HepG2 (cell line): ENCODE results near the gene TADA2B. TPM values are rescaled to one million over a fixed set of nuclear protein-coding genes. Genes with fewer than 3 reads are reported as not detected.

ENCODE experiments used
- DMAP1 ChIP-seq: IDR thresholded peaks from 2 replicates; pipeline ENCODE4 v1.6.1; 2016
- ELF4 ChIP-seq: sonication (generic); formaldehyde crosslinking; IDR thresholded peaks from 2 replicates; pipeline ENCODE4 v1.5.0; 2020; ENCODE audit warnings: missing genetic modification reagents, mild to moderate bottlenecking, moderate library complexity, borderline replicate concordance
- FOXJ3 ChIP-seq: sonication (generic); formaldehyde crosslinking; IDR thresholded peaks from 2 replicates; pipeline ENCODE4 v1.4.0; 2020; ENCODE audit warnings: missing genetic modification reagents, mild to moderate bottlenecking, borderline replicate concordance
- FOXM1 ChIP-seq: sonication (generic); formaldehyde crosslinking; IDR thresholded peaks from 2 replicates; pipeline ENCODE4 v1.5.0; 2020; ENCODE audit warnings: missing genetic modification reagents
- GATAD1 ChIP-seq: IDR thresholded peaks from 2 replicates; pipeline ENCODE4 v1.6.1; 2016; ENCODE audit warnings: missing genetic modification reagents, missing compliant biosample characterization
- HES4 ChIP-seq: sonication (generic); formaldehyde crosslinking; IDR thresholded peaks from 2 replicates; pipeline ENCODE4 v1.9.0; 2021; ENCODE audit warnings: mild to moderate bottlenecking, missing genetic modification reagents, borderline replicate concordance
- HNF4G ChIP-seq, 2 experiments: sonication (generic) in 1 of 2; formaldehyde crosslinking in 1 of 2; IDR thresholded peaks; 2 replicates each; pipeline versions ENCODE4 v1.4.0 to v1.6.1; 2011 to 2020; ENCODE audit warnings: borderline replicate concordance in 2 of 2, low read depth in 2 of 2, mild to moderate bottlenecking in 2 of 2, low read length in 1 of 2, missing genetic modification reagents in 1 of 2, moderate library complexity in 1 of 2
- KLF6 ChIP-seq: IDR thresholded peaks from 2 replicates; pipeline ENCODE4 v1.8.0; 2016; ENCODE audit warnings: missing biosample characterization, missing genetic modification reagents
- POGZ ChIP-seq: sonication (generic); formaldehyde crosslinking; IDR thresholded peaks from 2 replicates; pipeline ENCODE4 v1.4.0; 2020; ENCODE audit warnings: mild to moderate bottlenecking, missing genetic modification reagents
- SAP130 ChIP-seq: IDR thresholded peaks from 2 replicates; pipeline ENCODE4 v1.6.1; 2016; ENCODE audit warnings: low read depth
- TBL1XR1 ChIP-seq: fragments of 150-350 bp; IDR thresholded peaks from 2 replicates; pipeline ENCODE4 v1.6.1; 2014; ENCODE audit warnings: borderline replicate concordance, low read length; ENCODE audit not compliant: partially characterized antibody
- TOPORS ChIP-seq: sonication (generic); formaldehyde crosslinking; IDR thresholded peaks from 2 replicates; pipeline ENCODE4 v1.8.0; 2023; ENCODE audit warnings: mild to moderate bottlenecking, missing genetic modification reagents
- ZNF546 ChIP-seq: sonication (generic); formaldehyde crosslinking; conservative IDR thresholded peaks from 2 replicates; pipeline ENCODE4 v1.8.1; 2023; ENCODE audit warnings: mild to moderate bottlenecking, missing genetic modification reagents
- ZNF614 ChIP-seq: IDR thresholded peaks from 2 replicates; pipeline ENCODE4 v1.6.1; 2018; ENCODE audit warnings: missing biosample characterization, missing genetic modification reagents, inconsistent platforms, borderline replicate concordance
- ZNF839 ChIP-seq: sonication (generic); formaldehyde crosslinking; IDR thresholded peaks from 2 replicates; pipeline ENCODE4 v1.4.0; 2020; ENCODE audit warnings: missing genetic modification reagents, mild to moderate bottlenecking, borderline replicate concordance
- polyA plus RNA-seq, 8 experiments: library from polyadenylated mRNA; depleted of rRNA in 3 of 8; stranded (reverse) in 7 of 8; unstranded in 1 of 8; fragments of >200 nt; fragmentation: Illumina TruSeq in 4 of 8; extraction: Trizol in 4 of 8; gene quantifications; 2 replicates each; pipeline versions ENCODE4 v1.2.1 to v1.2.3, GENCODE V29; 2011 to 2016; ENCODE audit warnings: low read depth in 4 of 8, missing spikeins in 1 of 8, mixed read lengths in 1 of 8; ENCODE audit not compliant: insufficient read depth in 1 of 8
- total RNA-seq, 5 experiments: library from RNA; depleted of rRNA; stranded (reverse); fragments of >200 nt; fragmentation: Illumina TruSeq; extraction: Trizol; gene quantifications; 2 replicates each; pipeline ENCODE4 v1.2.3, GENCODE V29; 2016; ENCODE audit warnings: low read depth in 1 of 5
- TF ChIP-seq, protein P1 (sequence below): sonication (generic); formaldehyde crosslinking; IDR thresholded peaks from 2 replicates; pipeline ENCODE4 v1.4.0; 2020; ENCODE audit warnings: missing genetic modification reagents
- TF ChIP-seq, protein P2 (sequence below): sonication (generic); formaldehyde crosslinking; IDR thresholded peaks from 2 replicates; pipeline ENCODE4 v1.8.1; 2023; ENCODE audit warnings: mild to moderate bottlenecking, missing genetic modification reagents
- TF ChIP-seq, protein P3 (sequence below): sonication (generic); formaldehyde crosslinking; IDR thresholded peaks from 2 replicates; pipeline ENCODE4 v1.4.0; 2020; ENCODE audit warnings: mild to moderate bottlenecking, missing genetic modification reagents
- TF ChIP-seq, protein P4 (sequence below): sonication (generic); formaldehyde crosslinking; IDR thresholded peaks from 2 replicates; pipeline ENCODE4 v1.5.0; 2020; ENCODE audit warnings: missing genetic modification reagents

Gene TADA2B
- total and polyA plus RNA-seq, 2 of the 13 experiments (the other 11 are each of a cell fraction or from before 2014, with no cell fraction given): 4.6 to 8.9 TPM

DNA sequence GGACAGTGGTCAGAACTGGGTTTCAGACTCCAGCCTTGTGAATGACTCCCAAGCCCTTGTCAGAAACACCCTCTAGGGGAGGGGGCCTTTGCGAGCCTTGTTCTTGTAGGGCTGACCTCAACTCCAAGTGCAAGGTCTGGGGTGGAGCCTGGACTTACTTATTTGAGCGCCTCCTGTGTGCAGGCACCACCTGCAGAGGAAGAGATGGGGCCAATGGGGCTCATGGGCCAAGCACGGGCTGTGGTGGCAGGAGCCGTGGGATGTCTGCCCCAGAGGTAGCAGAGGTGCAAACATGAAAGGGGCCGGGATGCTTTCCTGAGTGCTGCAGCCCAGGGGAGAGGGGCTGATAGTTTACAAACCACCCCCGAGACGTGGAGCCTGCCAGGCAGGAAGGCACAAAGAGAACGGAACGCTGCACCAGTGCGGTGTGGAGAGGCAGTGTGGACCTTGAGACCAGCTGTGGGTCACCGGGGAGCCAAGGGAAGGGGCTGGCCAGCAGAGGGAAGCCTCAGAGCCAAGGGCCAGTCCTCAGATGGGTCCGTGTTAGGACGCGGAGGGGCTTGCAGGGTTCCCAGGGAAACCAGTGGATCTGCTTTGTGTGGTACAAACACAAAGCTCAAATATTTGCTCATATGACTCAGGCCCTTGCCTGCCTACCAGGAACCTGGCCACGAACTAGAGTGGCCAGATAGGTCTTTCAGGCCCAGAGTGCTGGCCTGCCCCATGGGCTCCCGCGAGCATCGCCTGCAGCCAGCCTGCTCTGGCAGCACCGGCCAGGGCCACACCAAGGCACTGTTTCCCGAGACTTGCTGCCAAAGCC is 8.7 kb upstream of the TADA2B start (continued):
- TF ChIP-seq, protein P1, sequence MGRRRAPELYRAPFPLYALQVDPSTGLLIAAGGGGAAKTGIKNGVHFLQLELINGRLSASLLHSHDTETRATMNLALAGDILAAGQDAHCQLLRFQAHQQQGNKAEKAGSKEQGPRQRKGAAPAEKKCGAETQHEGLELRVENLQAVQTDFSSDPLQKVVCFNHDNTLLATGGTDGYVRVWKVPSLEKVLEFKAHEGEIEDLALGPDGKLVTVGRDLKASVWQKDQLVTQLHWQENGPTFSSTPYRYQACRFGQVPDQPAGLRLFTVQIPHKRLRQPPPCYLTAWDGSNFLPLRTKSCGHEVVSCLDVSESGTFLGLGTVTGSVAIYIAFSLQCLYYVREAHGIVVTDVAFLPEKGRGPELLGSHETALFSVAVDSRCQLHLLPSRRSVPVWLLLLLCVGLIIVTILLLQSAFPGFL (CRISPR knock-in tag): 0 out of 2 replicates have a peak, but pooled peaks have one; percentile 46
- TF ChIP-seq DMAP1 (CRISPR knock-in tag) (peak; percentile 60; the same call in 1 of the 2 replicates), ELF4 (no peak), ZNF614 (CRISPR knock-in tag) (peak; percentile 32; the same call in 1 of the 2 replicates), HNF4G (IDR thresholded peaks at IDR 0.05; ENCODE audit: borderline replicate concordance, low read depth, low read length) (no peak; the same call in 1 of the 2 replicates), HNF4G (CRISPR knock-in tag; IDR thresholded peaks at IDR 0.05; ENCODE audit: borderline replicate concordance, low read depth) (peak; percentile 33; the same call in 1 of the 2 replicates), FOXM1 (CRISPR knock-in tag) (no peak), SAP130 (peak; percentile 83), KLF6 (CRISPR knock-in tag) (0 out of 2 replicates have a peak, but pooled peaks have one; percentile 44), ZNF546 (peak; percentile 82), FOXJ3 (CRISPR knock-in tag) (peak; percentile 63; the same call in 1 of the 2 replicates), TOPORS (CRISPR knock-in tag) (0 out of 2 replicates have a peak, but pooled peaks have one; percentile 25), POGZ (peak; percentile 50; the same call in 1 of the 2 replicates), HES4 (peak; percentile 98), GATAD1 (peak; percentile 67), ZNF839 (CRISPR knock-in tag) (no peak), TBL1XR1 (peak; percentile 52)
- TF ChIP-seq, protein P2, sequence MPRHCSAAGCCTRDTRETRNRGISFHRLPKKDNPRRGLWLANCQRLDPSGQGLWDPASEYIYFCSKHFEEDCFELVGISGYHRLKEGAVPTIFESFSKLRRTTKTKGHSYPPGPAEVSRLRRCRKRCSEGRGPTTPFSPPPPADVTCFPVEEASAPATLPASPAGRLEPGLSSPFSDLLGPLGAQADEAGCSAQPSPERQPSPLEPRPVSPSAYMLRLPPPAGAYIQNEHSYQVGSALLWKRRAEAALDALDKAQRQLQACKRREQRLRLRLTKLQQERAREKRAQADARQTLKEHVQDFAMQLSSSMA (CRISPR knock-in tag): peak; percentile 72; the same call in 1 of the 2 replicates
- TF ChIP-seq, protein P3, sequence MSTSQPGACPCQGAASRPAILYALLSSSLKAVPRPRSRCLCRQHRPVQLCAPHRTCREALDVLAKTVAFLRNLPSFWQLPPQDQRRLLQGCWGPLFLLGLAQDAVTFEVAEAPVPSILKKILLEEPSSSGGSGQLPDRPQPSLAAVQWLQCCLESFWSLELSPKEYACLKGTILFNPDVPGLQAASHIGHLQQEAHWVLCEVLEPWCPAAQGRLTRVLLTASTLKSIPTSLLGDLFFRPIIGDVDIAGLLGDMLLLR (CRISPR knock-in tag): peak; percentile 42; the same call in 1 of the 2 replicates
- TF ChIP-seq, protein P4, sequence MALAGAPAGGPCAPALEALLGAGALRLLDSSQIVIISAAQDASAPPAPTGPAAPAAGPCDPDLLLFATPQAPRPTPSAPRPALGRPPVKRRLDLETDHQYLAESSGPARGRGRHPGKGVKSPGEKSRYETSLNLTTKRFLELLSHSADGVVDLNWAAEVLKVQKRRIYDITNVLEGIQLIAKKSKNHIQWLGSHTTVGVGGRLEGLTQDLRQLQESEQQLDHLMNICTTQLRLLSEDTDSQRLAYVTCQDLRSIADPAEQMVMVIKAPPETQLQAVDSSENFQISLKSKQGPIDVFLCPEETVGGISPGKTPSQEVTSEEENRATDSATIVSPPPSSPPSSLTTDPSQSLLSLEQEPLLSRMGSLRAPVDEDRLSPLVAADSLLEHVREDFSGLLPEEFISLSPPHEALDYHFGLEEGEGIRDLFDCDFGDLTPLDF (CRISPR knock-in tag): no peak
